ENCODE measurements around the gene OBI1. TPM values are rescaled to one million over a fixed set of nuclear protein-coding genes. Genes with fewer than 3 reads are reported as not detected.

OBI1 gene
- total and polyA plus RNA-seq, 2 donors (not counting 1 experiment from before 2014, with no cell fraction given): 3.1 to 15.4 TPM

- ChIA-PET POLR2A (no interaction called here), CTCF (interaction anchor here (0.6 kb wide), 1 partner anchor 786 kb away, joined by 3 read pairs; no protein-coding TSS in a partner anchor)
- WGBS (ENCODE audit: insufficient coverage): no CpG with 5 or more reads among the region's 4 CpGs
These were observed 20.7 kb downstream of the OBI1 start for GRCh38 chr13:78638216-78638615.

GRCh38 chr13:78636495-78636894 lies 22.5 kb downstream of the OBI1 start:
- H3K4me3 ChIP-seq (ENCODE audit: control extremely low read depth in 1 of 5, extremely low read depth in 1 of 5, insufficient read depth in 1 of 5, low read depth in 2 of 5, low read length in 4 of 5): no peak overlapping the region
- no peak for TF ChIP-seq EZH2 (IDR thresholded peaks at IDR 0.05; ENCODE audit: borderline replicate concordance, insufficient read depth, low read depth, low read length, poor library complexity, severe bottlenecking)
- no peak for TF ChIP-seq CTCF (IDR thresholded peaks at IDR 0.05)
- DNase-seq (no peak), ATAC-seq (ENCODE audit: low read depth) (no peak)
- H3K4me2 ChIP-seq (replicated peaks; ENCODE audit: low read depth, low read length, poor library complexity, severe bottlenecking): no peak overlapping the region
- H3K9me3 Mint-ChIP-seq (ENCODE audit: insufficient read depth): no peaks in the 10 kb centered on the region
- H3K9ac ChIP-seq (ENCODE audit: low read length): no peak overlapping the region
- no peaks in the 10 kb centered on the region for H3K27me3 Mint-ChIP-seq
- no peak overlapping the region for H3K27ac Mint-ChIP-seq
- no peak overlapping the region for H3K27ac ChIP-seq (ENCODE audit: low read length in 2 of 2)
- no peaks in the 10 kb centered on the region for H3K79me2 ChIP-seq (ENCODE audit: control insufficient read depth, insufficient read depth, low read length)
- H3K4me1 Mint-ChIP-seq: peaks cover 5% of the 10 kb centered on the region
- no peak overlapping the region for H3K4me3 Mint-ChIP-seq
- intact Hi-C loops (cut with micrococcal nuclease): no loop called here
- ChIA-PET CTCF (no interaction called here), POLR2A (no interaction called here)
- no peaks in the 10 kb centered on the region for H3K27me3 ChIP-seq (replicated peaks in 1 of 4; ENCODE audit: control extremely low read depth in 1 of 4, control insufficient read depth in 3 of 4, insufficient read depth in 4 of 4, low read length in 3 of 4)
- H3K36me3 ChIP-seq (replicated peaks in 1 of 2; ENCODE audit: control extremely low read depth in 1 of 2, control insufficient read depth in 1 of 2, extremely low read depth in 1 of 2, insufficient read depth in 2 of 2, low read length in 1 of 2): peaks cover 9 to 44% of the 10 kb centered on the region in 2 experiments
- no peaks in the 10 kb centered on the region for H4K20me1 ChIP-seq (ENCODE audit: control insufficient read depth, insufficient read depth, low read length, poor library complexity, severe bottlenecking)
- no peak overlapping the region for H2AFZ ChIP-seq (ENCODE audit: insufficient read depth, low read depth, low read length, poor library complexity, severe bottlenecking)
- H3K4me1 ChIP-seq (ENCODE audit: control insufficient read depth in 2 of 2, insufficient read depth in 2 of 2, low read length in 2 of 2): no peaks in the 10 kb centered on the region
- no peaks in the 10 kb centered on the region for H3K9me3 ChIP-seq (ENCODE audit: control extremely low read depth in 1 of 3, control insufficient read depth in 2 of 3, insufficient read depth in 1 of 3, low read length in 2 of 3)

More at GRCh38 chr13:78638216-78638615, 20.7 kb downstream of the OBI1 start:
- no peak for DNase-seq
- H3K4me3 Mint-ChIP-seq: no peak overlapping the region
- H4K20me1 ChIP-seq (ENCODE audit: control insufficient read depth, insufficient read depth, low read length, poor library complexity, severe bottlenecking): no peaks in the 10 kb centered on the region
- H3K27ac Mint-ChIP-seq: no peak overlapping the region
- no peaks in the 10 kb centered on the region for H3K9me3 Mint-ChIP-seq (ENCODE audit: insufficient read depth)
- intact Hi-C loops (cut with micrococcal nuclease): no loop called here
- no peaks in the 10 kb centered on the region for H3K27me3 ChIP-seq (replicated peaks in 1 of 4; ENCODE audit: control extremely low read depth in 1 of 4, control insufficient read depth in 3 of 4, insufficient read depth in 4 of 4, low read length in 3 of 4)
- H3K9ac ChIP-seq (ENCODE audit: low read length): no peak overlapping the region
- TF ChIP-seq CTCF (IDR thresholded peaks at IDR 0.05) (no peak), EZH2 (IDR thresholded peaks at IDR 0.05; ENCODE audit: borderline replicate concordance, insufficient read depth, low read depth, low read length, poor library complexity, severe bottlenecking) (no peak)
- no peaks in the 10 kb centered on the region for H3K79me2 ChIP-seq (ENCODE audit: control insufficient read depth, insufficient read depth, low read length)
- H3K9me3 ChIP-seq (ENCODE audit: control extremely low read depth in 1 of 3, control insufficient read depth in 2 of 3, insufficient read depth in 1 of 3, low read length in 2 of 3): no peaks in the 10 kb centered on the region
- H3K36me3 ChIP-seq (replicated peaks in 1 of 2; ENCODE audit: control extremely low read depth in 1 of 2, control insufficient read depth in 1 of 2, extremely low read depth in 1 of 2, insufficient read depth in 2 of 2, low read length in 1 of 2): peaks cover 9 to 34% of the 10 kb centered on the region in 2 experiments
- H3K4me2 ChIP-seq (replicated peaks; ENCODE audit: low read depth, low read length, poor library complexity, severe bottlenecking): no peak overlapping the region
- H3K4me3 ChIP-seq (ENCODE audit: control extremely low read depth in 1 of 5, extremely low read depth in 1 of 5, insufficient read depth in 1 of 5, low read depth in 2 of 5, low read length in 4 of 5): no peak overlapping the region
- ATAC-seq (ENCODE audit: low read depth): no peak
- no peaks in the 10 kb centered on the region for H3K4me1 ChIP-seq (ENCODE audit: control insufficient read depth in 2 of 2, insufficient read depth in 2 of 2, low read length in 2 of 2)
- H3K27ac ChIP-seq (ENCODE audit: low read length in 2 of 2): no peak overlapping the region
- no peaks in the 10 kb centered on the region for H3K27me3 Mint-ChIP-seq
- peaks cover 5% of the 10 kb centered on the region for H3K4me1 Mint-ChIP-seq
- no peak overlapping the region for H2AFZ ChIP-seq (ENCODE audit: insufficient read depth, low read depth, low read length, poor library complexity, severe bottlenecking)

Measured in B cell (primary cell).